Neural cell (in vitro differentiated cells): ENCODE data around the gene MKNK1. TPM values are rescaled to one million over a fixed set of nuclear protein-coding genes. Genes with fewer than 3 reads are reported as not detected.

Source experiments
- H2AFZ ChIP-seq: fragments of 200-600, 300-800 bp; sonication (generic), shearing (Covaris generic); 2 replicates; pipeline ENCODE4 v1.6.0; 2014; ENCODE audit warnings: low read depth, mild to moderate bottlenecking, antibody characterized with exemption, low read length, moderate library complexity
- H3F3A ChIP-seq: fragments of 200-600 bp; shearing (Covaris generic); 2 replicates; pipeline ENCODE4 v1.6.1; 2016; ENCODE audit warnings: mild to moderate bottlenecking, moderate library complexity, mixed read lengths, antibody characterized with exemption, low read length; ENCODE audit not compliant: insufficient read depth, poor library complexity, severe bottlenecking
- H3K27ac ChIP-seq: fragments of 200-600, 300-800 bp; sonication (generic), shearing (Covaris generic); 2 replicates; pipeline ENCODE4 v1.5.1; 2014; ENCODE audit warnings: mild to moderate bottlenecking, low read length, moderate library complexity
- H3K27me3 ChIP-seq: fragments of 300-800, 200-600 bp; sonication (generic), shearing (Covaris generic); 2 replicates; pipeline ENCODE4 v1.6.0; 2014; ENCODE audit warnings: mild to moderate bottlenecking, low read depth, low read length, moderate library complexity; ENCODE audit not compliant: insufficient read depth
- H3K36me3 ChIP-seq: fragments of 300-800, 200-600 bp; sonication (generic), shearing (Covaris generic); 2 replicates; pipeline ENCODE4 v1.5.1; 2014; ENCODE audit warnings: mild to moderate bottlenecking, antibody characterized with exemption, low read length, moderate library complexity; ENCODE audit not compliant: insufficient read depth
- H3K4me2 ChIP-seq: fragments of 300-800, 200-600 bp; sonication (generic), shearing (Covaris generic); 2 replicates; pipeline ENCODE4 v1.6.0; 2014; ENCODE audit warnings: mild to moderate bottlenecking, low read length
- H3K4me3 ChIP-seq: fragments of 300-800, 200-600 bp; sonication (generic), shearing (Covaris generic); 2 replicates; pipeline ENCODE4 v1.5.1; 2014; ENCODE audit warnings: mild to moderate bottlenecking, low read length, moderate library complexity
- H3K79me2 ChIP-seq: fragments of 200-600 bp; shearing (Covaris generic); replicated peaks from 2 replicates; pipeline ENCODE4 v1.6.0; 2014; ENCODE audit warnings: mild to moderate bottlenecking, low read length, moderate library complexity; ENCODE audit not compliant: insufficient read depth
- H3K9ac ChIP-seq: fragments of 300-800, 200-600 bp; sonication (generic), shearing (Covaris generic); 2 replicates; pipeline ENCODE4 v1.6.1; 2016; ENCODE audit warnings: mild to moderate bottlenecking, low read length, mixed read lengths
- H3K9me2 ChIP-seq: fragments of 200-600 bp; shearing (Covaris generic); 2 replicates; pipeline ENCODE4 v1.6.1; 2016; ENCODE audit warnings: mild to moderate bottlenecking, low read length, mixed read lengths; ENCODE audit not compliant: insufficient read depth
- H3K9me3 ChIP-seq: fragments of 200-600, 300-800 bp; sonication (generic), shearing (Covaris generic); 2 replicates; pipeline ENCODE4 v1.6.1; 2016; ENCODE audit warnings: mild to moderate bottlenecking, mixed run types, low read length, moderate library complexity, mixed read lengths
- H4K20me1 ChIP-seq: fragments of 200-600 bp; shearing (Covaris generic); 2 replicates; pipeline ENCODE4 v1.6.1; 2016; ENCODE audit warnings: mild to moderate bottlenecking, mixed run types; ENCODE audit not compliant: insufficient read depth
- CTCF ChIP-seq: fragments of 450-650 bp; IDR thresholded peaks from 2 replicates; pipeline ENCODE4 v1.5.1; 2014; ENCODE audit warnings: antibody characterized with exemption, mild to moderate bottlenecking, moderate library complexity; ENCODE audit not compliant: poor library complexity, severe bottlenecking
- EP300 ChIP-seq: fragments of 450-650 bp; conservative IDR thresholded peaks from 2 replicates; pipeline ENCODE4 v1.6.1; 2014; ENCODE audit warnings: antibody characterized with exemption, mild to moderate bottlenecking, moderate library complexity; ENCODE audit not compliant: poor library complexity, severe bottlenecking
- EZH2 ChIP-seq: fragments of 200-600, 300-800 bp; shearing (Covaris generic), sonication (generic); IDR thresholded peaks from 2 replicates; pipeline ENCODE4 v1.6.1; 2014; ENCODE audit warnings: antibody characterized with exemption, low read length, borderline replicate concordance, mild to moderate bottlenecking; ENCODE audit not compliant: insufficient read depth, poor library complexity, severe bottlenecking
- MXI1 ChIP-seq: fragments of 450-650 bp; conservative IDR thresholded peaks from 2 replicates; pipeline ENCODE4 v1.6.1; 2014; ENCODE audit warnings: antibody characterized with exemption, mild to moderate bottlenecking; ENCODE audit not compliant: poor library complexity, severe bottlenecking
- POLR2AphosphoS5 ChIP-seq: IDR thresholded peaks from 2 replicates; pipeline ENCODE4 v1.6.1; 2012
- RAD21 ChIP-seq: fragments of 450-650 bp; conservative IDR thresholded peaks from 2 replicates; pipeline ENCODE4 v1.6.1; 2014; ENCODE audit warnings: antibody characterized with exemption, mild to moderate bottlenecking, moderate library complexity
- SMC3 ChIP-seq: fragments of 450-650 bp; conservative IDR thresholded peaks from 2 replicates; pipeline ENCODE4 v1.6.1; 2014; ENCODE audit warnings: antibody characterized with exemption, mild to moderate bottlenecking, moderate library complexity; ENCODE audit not compliant: poor library complexity
- TAF1 ChIP-seq: IDR thresholded peaks from 2 replicates; pipeline ENCODE4 v1.6.1; 2012; ENCODE audit warnings: low read depth
- polyA plus RNA-seq: library from polyadenylated mRNA; depleted of rRNA; stranded (reverse); fragments of >200 nt; gene quantifications from 2 replicates; pipeline ENCODE4 v1.2.3, GENCODE V29; 2014
- TF ChIP-seq, protein P1 (sequence below): IDR thresholded peaks from 2 replicates; pipeline ENCODE4 v1.6.1; 2012; ENCODE audit warnings: borderline replicate concordance

The MKNK1 gene
- polyA plus RNA-seq, 1 donor from 2014 or later: 9.6 TPM

GRCh38 chr1:46547481-46548383 is 56.3 kb downstream of the MKNK1 start:
- peaks cover 42% of the 10 kb centered on the region for H3K27me3 ChIP-seq

GRCh38 chr1:46546210-46546609 is 57.9 kb downstream of the MKNK1 start:
- no peaks in the 10 kb centered on the region for H4K20me1 ChIP-seq
- no peaks in the 10 kb centered on the region for H3K9me2 ChIP-seq
- H3K4me3 ChIP-seq: no peak overlapping the region
- H3F3A ChIP-seq: no peaks in the 10 kb centered on the region
- H2AFZ ChIP-seq: no peak overlapping the region
- H3K27ac ChIP-seq: no peak overlapping the region
- H3K9me3 ChIP-seq: no peaks in the 10 kb centered on the region
- peaks cover 53% of the 10 kb centered on the region for H3K27me3 ChIP-seq
- H3K4me2 ChIP-seq: no peak overlapping the region
- no peak overlapping the region for H3K9ac ChIP-seq
- TF ChIP-seq POLR2AphosphoS5 (no peak), CTCF (no peak), TAF1 (no peak), SMC3 (no peak), MXI1 (no peak)
- TF ChIP-seq, protein P1, sequence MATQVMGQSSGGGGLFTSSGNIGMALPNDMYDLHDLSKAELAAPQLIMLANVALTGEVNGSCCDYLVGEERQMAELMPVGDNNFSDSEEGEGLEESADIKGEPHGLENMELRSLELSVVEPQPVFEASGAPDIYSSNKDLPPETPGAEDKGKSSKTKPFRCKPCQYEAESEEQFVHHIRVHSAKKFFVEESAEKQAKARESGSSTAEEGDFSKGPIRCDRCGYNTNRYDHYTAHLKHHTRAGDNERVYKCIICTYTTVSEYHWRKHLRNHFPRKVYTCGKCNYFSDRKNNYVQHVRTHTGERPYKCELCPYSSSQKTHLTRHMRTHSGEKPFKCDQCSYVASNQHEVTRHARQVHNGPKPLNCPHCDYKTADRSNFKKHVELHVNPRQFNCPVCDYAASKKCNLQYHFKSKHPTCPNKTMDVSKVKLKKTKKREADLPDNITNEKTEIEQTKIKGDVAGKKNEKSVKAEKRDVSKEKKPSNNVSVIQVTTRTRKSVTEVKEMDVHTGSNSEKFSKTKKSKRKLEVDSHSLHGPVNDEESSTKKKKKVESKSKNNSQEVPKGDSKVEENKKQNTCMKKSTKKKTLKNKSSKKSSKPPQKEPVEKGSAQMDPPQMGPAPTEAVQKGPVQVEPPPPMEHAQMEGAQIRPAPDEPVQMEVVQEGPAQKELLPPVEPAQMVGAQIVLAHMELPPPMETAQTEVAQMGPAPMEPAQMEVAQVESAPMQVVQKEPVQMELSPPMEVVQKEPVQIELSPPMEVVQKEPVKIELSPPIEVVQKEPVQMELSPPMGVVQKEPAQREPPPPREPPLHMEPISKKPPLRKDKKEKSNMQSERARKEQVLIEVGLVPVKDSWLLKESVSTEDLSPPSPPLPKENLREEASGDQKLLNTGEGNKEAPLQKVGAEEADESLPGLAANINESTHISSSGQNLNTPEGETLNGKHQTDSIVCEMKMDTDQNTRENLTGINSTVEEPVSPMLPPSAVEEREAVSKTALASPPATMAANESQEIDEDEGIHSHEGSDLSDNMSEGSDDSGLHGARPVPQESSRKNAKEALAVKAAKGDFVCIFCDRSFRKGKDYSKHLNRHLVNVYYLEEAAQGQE: no peak
- no peaks in the 10 kb centered on the region for H3K36me3 ChIP-seq
- no peaks in the 10 kb centered on the region for H3K79me2 ChIP-seq

More at GRCh38 chr1:46547481-46548383, 56.3 kb downstream of the MKNK1 start:
- Histone ChIP-seq H3K36me3 (no peaks in the 10 kb centered on the region), H3F3A (no peaks in the 10 kb centered on the region), H4K20me1 (no peaks in the 10 kb centered on the region), H3K9ac (no peak overlapping the region), H3K9me3 (no peaks in the 10 kb centered on the region), H3K4me2 (no peak overlapping the region), H3K27ac (no peak overlapping the region), H3K9me2 (no peaks in the 10 kb centered on the region), H3K79me2 (no peaks in the 10 kb centered on the region), H2AFZ (no peak overlapping the region), H3K4me3 (no peak overlapping the region)
- no peak for TF ChIP-seq EP300
- TF ChIP-seq, protein P1: no peak
- TF ChIP-seq SMC3: peak; percentile 56
- peak; percentile 47 for TF ChIP-seq RAD21
- no peak for TF ChIP-seq EZH2
- TF ChIP-seq CTCF: peak; percentile 58
- TF ChIP-seq POLR2AphosphoS5: no peak
- no peak for TF ChIP-seq MXI1
- no peak for TF ChIP-seq TAF1
